GM23338 (cell line): ENCODE measurements around the gene ASB8. TPM values are rescaled to one million over a fixed set of nuclear protein-coding genes. Genes with fewer than 3 reads are reported as not detected.

Source experiments
- ATAC-seq: fragments of 200-7000 bp; cut with Tn5 transposase; 3 replicates; pipeline ENCODE4 v1.9.1; 2020
- DNase-seq: peaks from one replicate; pipeline ENCODE4 v3.0.0-alpha.2; 2015; ENCODE audit warnings: low spot score
- H2AFZ ChIP-seq: fragments of 200-600 bp; sonication (generic); 2 replicates; pipeline ENCODE4 v1.8.0; 2016; ENCODE audit warnings: antibody characterized with exemption, mild to moderate bottlenecking, moderate library complexity
- H3F3A ChIP-seq: fragments of 200-600 bp; sonication (generic); replicated peaks from 2 replicates; pipeline ENCODE4 v1.8.0; 2017; ENCODE audit warnings: antibody characterized with exemption, mixed run types, low read depth
- H3K27ac ChIP-seq: fragments of 200-600 bp; sonication (generic); 2 replicates; pipeline ENCODE4 v1.6.1; 2016; ENCODE audit warnings: low read depth
- H3K27me3 ChIP-seq: fragments of 200-600 bp; sonication (generic); 2 replicates; pipeline ENCODE4 v1.8.0; 2016; ENCODE audit warnings: mild to moderate bottlenecking, mixed run types, moderate library complexity; ENCODE audit not compliant: insufficient read depth
- H3K36me3 ChIP-seq: fragments of 200-600 bp; sonication (generic); 2 replicates; pipeline ENCODE4 v1.8.0; 2016; ENCODE audit warnings: mild to moderate bottlenecking; ENCODE audit not compliant: insufficient read depth
- H3K4me1 ChIP-seq: fragments of 200-600 bp; sonication (generic); 2 replicates; pipeline ENCODE4 v1.8.0; 2016; ENCODE audit warnings: mild to moderate bottlenecking, moderate library complexity; ENCODE audit not compliant: insufficient read depth
- H3K4me2 ChIP-seq: fragments of 200-600 bp; sonication (generic); 2 replicates; pipeline ENCODE4 v1.7.1; 2017; ENCODE audit warnings: mixed run types
- H3K4me3 ChIP-seq: fragments of 200-600 bp; sonication (generic); 2 replicates; pipeline ENCODE4 v1.6.1; 2016; ENCODE audit warnings: mixed run types
- H3K79me2 ChIP-seq: fragments of 200-600 bp; sonication (generic); replicated peaks from 2 replicates; pipeline ENCODE4 v1.8.0; 2017; ENCODE audit warnings: mild to moderate bottlenecking; ENCODE audit not compliant: insufficient read depth
- H3K9me2 ChIP-seq: fragments of 200-600 bp; sonication (generic); 2 replicates; pipeline ENCODE4 v1.8.0; 2017; ENCODE audit not compliant: insufficient read depth
- H4K20me1 ChIP-seq: fragments of 200-600 bp; sonication (generic); replicated peaks from 2 replicates; pipeline ENCODE4 v1.8.0; 2017; ENCODE audit warnings: mild to moderate bottlenecking; ENCODE audit not compliant: insufficient read depth
- H3K27ac Mint-ChIP-seq: 2 replicates; pipeline ENCODE4 v1.8.0; 2020; ENCODE audit warnings: inconsistent platforms, mild to moderate bottlenecking, moderate library complexity, mixed read lengths
- H3K27me3 Mint-ChIP-seq: 3 replicates; pipeline ENCODE4 v1.8.0; 2022; ENCODE audit warnings: low read depth, mild to moderate bottlenecking, moderate library complexity, mixed read lengths, inconsistent platforms; ENCODE audit not compliant: insufficient read depth, poor library complexity
- H3K36me3 Mint-ChIP-seq: 3 replicates; pipeline ENCODE4 v1.8.0; 2021; ENCODE audit warnings: low read depth, mild to moderate bottlenecking, inconsistent platforms, moderate library complexity, mixed read lengths
- H3K4me1 Mint-ChIP-seq: 3 replicates; pipeline ENCODE4 v1.8.0; 2020; ENCODE audit warnings: mild to moderate bottlenecking, inconsistent platforms, mixed read lengths
- H3K4me3 Mint-ChIP-seq: 3 replicates; pipeline ENCODE4 v1.8.0; 2021; ENCODE audit warnings: moderate library complexity, mild to moderate bottlenecking, inconsistent platforms, mixed read lengths
- H3K9me3 Mint-ChIP-seq: 3 replicates; pipeline ENCODE4 v1.8.0; 2020; ENCODE audit warnings: moderate library complexity, mild to moderate bottlenecking, inconsistent platforms, mixed read lengths
- STAT1 ChIP-seq: IDR thresholded peaks from one replicate; pipeline ENCODE4 v1.6.1; 2016; ENCODE audit warnings: antibody characterized with exemption; ENCODE audit not compliant: unreplicated experiment
- polyA plus RNA-seq: library from polyadenylated mRNA; unstranded; fragments of >200 nt; fragmentation: Nextera tagmentation; extraction: Ambion mirVana; gene quantifications from 2 replicates; pipeline ENCODE4 v1.2.1, GENCODE V29; 2016
- total RNA-seq: library from RNA; depleted of rRNA; stranded (reverse); fragments of >200 nt; shearing (Covaris generic); gene quantifications from 2 replicates; pipeline ENCODE4 v1.2.3, GENCODE V29; 2014
- TF ChIP-seq, protein P1 (sequence below): IDR thresholded peaks from one replicate; pipeline ENCODE4 v1.6.1; 2018; ENCODE audit warnings: antibody characterized with exemption; ENCODE audit not compliant: unreplicated experiment
- TF ChIP-seq, protein P2 (sequence below), 2 experiments: fragments of 200-600 bp in 1 of 2; sonication (generic) in 1 of 2; conservative IDR thresholded peaks; 2 replicates each; pipeline versions ENCODE4 v1.5.1 to v1.6.1; 2016 to 2017; ENCODE audit warnings: antibody characterized with exemption in 2 of 2, low read depth in 2 of 2, mild to moderate bottlenecking in 2 of 2, moderate library complexity in 1 of 2

The ASB8 gene
- total and polyA plus RNA-seq, 2 experiments from 2014 or later, result 5.4 to 8.4 TPM

DNA sequence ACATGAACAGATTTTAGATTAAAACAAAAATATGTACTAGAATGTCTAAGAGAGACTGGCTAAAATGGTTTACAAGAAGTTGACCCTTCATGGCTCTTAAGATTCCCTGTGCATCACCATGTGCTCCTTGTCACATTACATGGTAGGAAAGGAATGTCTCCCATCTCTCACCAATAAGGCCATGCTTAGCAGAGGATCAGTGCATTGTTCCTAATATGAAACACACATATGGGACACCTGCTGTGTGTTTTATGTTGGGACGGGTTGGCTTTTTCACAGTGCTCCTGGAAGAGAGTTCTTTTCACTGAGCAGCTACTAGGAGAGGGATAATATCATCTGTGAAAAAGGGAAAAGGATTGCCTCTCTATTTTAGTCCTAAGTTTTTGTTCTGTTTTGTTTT is 28.5 kb downstream of the ASB8 start:
- H3K4me1 Mint-ChIP-seq, result no peaks in the 10 kb centered on the region
- H3K36me3 Mint-ChIP-seq, result peaks cover 65% of the 10 kb centered on the region
- H3K27me3 Mint-ChIP-seq, result no peaks in the 10 kb centered on the region
- Histone ChIP-seq H2AFZ (no peak overlapping the region), H3K4me2 (no peak overlapping the region), H3K36me3 (peaks cover 46% of the 10 kb centered on the region), H3K27me3 (no peaks in the 10 kb centered on the region), H3K27ac (no peak overlapping the region), H3K4me3 (no peak overlapping the region), H3K4me1 (no peaks in the 10 kb centered on the region), H3F3A (no peaks in the 10 kb centered on the region), H3K79me2 (no peaks in the 10 kb centered on the region), H4K20me1 (peaks cover 6% of the 10 kb centered on the region; the same call in 1 of the 2 replicates), H3K9me2 (no peaks in the 10 kb centered on the region)
- no peak overlapping the region for H3K27ac Mint-ChIP-seq
- TF ChIP-seq, protein P1, sequence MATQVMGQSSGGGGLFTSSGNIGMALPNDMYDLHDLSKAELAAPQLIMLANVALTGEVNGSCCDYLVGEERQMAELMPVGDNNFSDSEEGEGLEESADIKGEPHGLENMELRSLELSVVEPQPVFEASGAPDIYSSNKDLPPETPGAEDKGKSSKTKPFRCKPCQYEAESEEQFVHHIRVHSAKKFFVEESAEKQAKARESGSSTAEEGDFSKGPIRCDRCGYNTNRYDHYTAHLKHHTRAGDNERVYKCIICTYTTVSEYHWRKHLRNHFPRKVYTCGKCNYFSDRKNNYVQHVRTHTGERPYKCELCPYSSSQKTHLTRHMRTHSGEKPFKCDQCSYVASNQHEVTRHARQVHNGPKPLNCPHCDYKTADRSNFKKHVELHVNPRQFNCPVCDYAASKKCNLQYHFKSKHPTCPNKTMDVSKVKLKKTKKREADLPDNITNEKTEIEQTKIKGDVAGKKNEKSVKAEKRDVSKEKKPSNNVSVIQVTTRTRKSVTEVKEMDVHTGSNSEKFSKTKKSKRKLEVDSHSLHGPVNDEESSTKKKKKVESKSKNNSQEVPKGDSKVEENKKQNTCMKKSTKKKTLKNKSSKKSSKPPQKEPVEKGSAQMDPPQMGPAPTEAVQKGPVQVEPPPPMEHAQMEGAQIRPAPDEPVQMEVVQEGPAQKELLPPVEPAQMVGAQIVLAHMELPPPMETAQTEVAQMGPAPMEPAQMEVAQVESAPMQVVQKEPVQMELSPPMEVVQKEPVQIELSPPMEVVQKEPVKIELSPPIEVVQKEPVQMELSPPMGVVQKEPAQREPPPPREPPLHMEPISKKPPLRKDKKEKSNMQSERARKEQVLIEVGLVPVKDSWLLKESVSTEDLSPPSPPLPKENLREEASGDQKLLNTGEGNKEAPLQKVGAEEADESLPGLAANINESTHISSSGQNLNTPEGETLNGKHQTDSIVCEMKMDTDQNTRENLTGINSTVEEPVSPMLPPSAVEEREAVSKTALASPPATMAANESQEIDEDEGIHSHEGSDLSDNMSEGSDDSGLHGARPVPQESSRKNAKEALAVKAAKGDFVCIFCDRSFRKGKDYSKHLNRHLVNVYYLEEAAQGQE, result no peak
- TF ChIP-seq, protein P2, sequence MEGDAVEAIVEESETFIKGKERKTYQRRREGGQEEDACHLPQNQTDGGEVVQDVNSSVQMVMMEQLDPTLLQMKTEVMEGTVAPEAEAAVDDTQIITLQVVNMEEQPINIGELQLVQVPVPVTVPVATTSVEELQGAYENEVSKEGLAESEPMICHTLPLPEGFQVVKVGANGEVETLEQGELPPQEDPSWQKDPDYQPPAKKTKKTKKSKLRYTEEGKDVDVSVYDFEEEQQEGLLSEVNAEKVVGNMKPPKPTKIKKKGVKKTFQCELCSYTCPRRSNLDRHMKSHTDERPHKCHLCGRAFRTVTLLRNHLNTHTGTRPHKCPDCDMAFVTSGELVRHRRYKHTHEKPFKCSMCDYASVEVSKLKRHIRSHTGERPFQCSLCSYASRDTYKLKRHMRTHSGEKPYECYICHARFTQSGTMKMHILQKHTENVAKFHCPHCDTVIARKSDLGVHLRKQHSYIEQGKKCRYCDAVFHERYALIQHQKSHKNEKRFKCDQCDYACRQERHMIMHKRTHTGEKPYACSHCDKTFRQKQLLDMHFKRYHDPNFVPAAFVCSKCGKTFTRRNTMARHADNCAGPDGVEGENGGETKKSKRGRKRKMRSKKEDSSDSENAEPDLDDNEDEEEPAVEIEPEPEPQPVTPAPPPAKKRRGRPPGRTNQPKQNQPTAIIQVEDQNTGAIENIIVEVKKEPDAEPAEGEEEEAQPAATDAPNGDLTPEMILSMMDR (conservative IDR thresholded peaks at IDR 0.05; ENCODE audit: low read depth in 2 of 2), result no peak
- DNase-seq (no peak), ATAC-seq (no peak)
- no peaks in the 10 kb centered on the region for H3K9me3 Mint-ChIP-seq
- H3K4me3 Mint-ChIP-seq, result no peak overlapping the region

DNA sequence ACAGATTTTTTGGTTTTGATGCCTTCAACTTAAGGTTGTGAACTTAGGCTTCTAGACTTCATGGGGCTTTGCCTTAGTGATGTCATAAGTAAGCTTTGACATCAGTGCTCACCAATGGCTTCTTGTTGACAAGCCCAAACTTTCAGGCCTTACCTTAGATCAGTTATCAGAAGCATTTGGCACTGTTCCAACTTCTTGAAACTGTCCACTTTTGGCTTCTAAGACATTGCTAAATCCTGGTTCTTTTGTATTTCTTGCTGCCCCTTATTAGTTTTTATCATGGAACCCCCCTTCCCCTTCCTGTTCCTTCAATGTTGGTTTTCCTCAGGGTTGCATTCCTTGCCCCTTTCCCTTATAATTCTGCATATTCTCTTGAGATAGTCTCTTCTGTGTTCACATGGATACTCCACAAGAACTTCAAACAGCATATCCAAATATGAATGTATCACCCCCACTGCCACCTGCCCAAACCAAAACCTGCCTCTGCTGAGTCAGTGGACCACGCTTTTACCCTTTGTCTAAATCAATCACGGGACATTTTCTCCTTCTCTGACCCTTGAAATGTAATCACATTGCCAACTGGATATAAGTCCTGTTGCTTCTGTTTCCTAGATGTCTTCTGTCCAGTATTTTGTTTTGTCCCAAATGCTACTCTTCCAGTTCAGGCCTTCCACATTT is 30.2 kb downstream of the ASB8 start:
- Mint-ChIP-seq H3K27ac (no peak overlapping the region), H3K27me3 (no peaks in the 10 kb centered on the region), H3K36me3 (peaks cover 55% of the 10 kb centered on the region), H3K4me1 (no peaks in the 10 kb centered on the region), H3K9me3 (no peaks in the 10 kb centered on the region), H3K4me3 (no peak overlapping the region)
- Histone ChIP-seq H3F3A (no peaks in the 10 kb centered on the region), H3K27me3 (no peaks in the 10 kb centered on the region), H4K20me1 (peaks cover 6% of the 10 kb centered on the region; the same call in 1 of the 2 replicates), H3K27ac (no peak overlapping the region), H3K36me3 (peaks cover 42% of the 10 kb centered on the region), H2AFZ (no peak overlapping the region), H3K4me1 (no peaks in the 10 kb centered on the region), H3K79me2 (no peaks in the 10 kb centered on the region), H3K4me2 (no peak overlapping the region), H3K4me3 (no peak overlapping the region), H3K9me2 (no peaks in the 10 kb centered on the region)
- no peak for TF ChIP-seq STAT1
- TF ChIP-seq, protein P1, result no peak
- ATAC-seq (no peak), DNase-seq (no peak)
